Measurements from ENCODE around the gene POU2AF3.

DNA sequence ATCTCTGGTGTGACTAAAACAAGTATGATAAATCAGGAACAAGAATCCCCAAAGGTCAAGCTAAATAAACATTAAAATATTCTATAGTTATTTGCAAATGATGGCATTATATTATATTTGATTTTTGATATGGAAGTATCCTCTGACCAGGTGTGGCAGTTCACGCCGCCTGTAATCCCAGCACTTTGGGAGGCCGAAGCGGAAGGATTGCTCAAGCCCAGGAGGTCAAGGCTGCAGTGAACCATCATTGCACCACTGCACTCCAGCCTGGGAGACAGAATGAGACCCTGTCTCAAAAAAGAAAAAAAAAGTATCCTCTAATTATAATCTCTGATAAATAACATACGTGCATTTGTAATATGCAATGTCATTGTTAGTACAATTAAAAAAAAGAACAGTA, 6.6 kb upstream of the POU2AF3 start:
- TF ChIP-seq GATA2 (IDR thresholded peaks at IDR 0.05; ENCODE audit: low read depth, low read length), result no peak
- TF ChIP-seq GATA3 (IDR thresholded peaks at IDR 0.05; ENCODE audit: low read depth, low read length), result no peak

Measured in SH-SY5Y (cell line).